ENCODE data around the gene SLC39A11. TPM values are rescaled to one million over a fixed set of nuclear protein-coding genes. Genes with fewer than 3 reads are reported as not detected.

SLC39A11 gene
- total and polyA plus RNA-seq, 4 donors: 9.3 to 49.3 (median 24.7) TPM

GRCh38 chr17:72863526-72864211, 228.8 kb downstream of the SLC39A11 start:
- no peaks in the 10 kb centered on the region for H3K27me3 ChIP-seq (ENCODE audit: control insufficient read depth in 3 of 3, insufficient read depth in 3 of 3, low read length in 2 of 3)
- no peak for DNase-seq
- TF ChIP-seq, protein P1, sequence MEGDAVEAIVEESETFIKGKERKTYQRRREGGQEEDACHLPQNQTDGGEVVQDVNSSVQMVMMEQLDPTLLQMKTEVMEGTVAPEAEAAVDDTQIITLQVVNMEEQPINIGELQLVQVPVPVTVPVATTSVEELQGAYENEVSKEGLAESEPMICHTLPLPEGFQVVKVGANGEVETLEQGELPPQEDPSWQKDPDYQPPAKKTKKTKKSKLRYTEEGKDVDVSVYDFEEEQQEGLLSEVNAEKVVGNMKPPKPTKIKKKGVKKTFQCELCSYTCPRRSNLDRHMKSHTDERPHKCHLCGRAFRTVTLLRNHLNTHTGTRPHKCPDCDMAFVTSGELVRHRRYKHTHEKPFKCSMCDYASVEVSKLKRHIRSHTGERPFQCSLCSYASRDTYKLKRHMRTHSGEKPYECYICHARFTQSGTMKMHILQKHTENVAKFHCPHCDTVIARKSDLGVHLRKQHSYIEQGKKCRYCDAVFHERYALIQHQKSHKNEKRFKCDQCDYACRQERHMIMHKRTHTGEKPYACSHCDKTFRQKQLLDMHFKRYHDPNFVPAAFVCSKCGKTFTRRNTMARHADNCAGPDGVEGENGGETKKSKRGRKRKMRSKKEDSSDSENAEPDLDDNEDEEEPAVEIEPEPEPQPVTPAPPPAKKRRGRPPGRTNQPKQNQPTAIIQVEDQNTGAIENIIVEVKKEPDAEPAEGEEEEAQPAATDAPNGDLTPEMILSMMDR (IDR thresholded peaks at IDR 0.05; ENCODE audit: control extremely low read depth, extremely low read depth): no peak
- peaks cover 0 to 3% (median 1%) of the 10 kb centered on the region in 4 donors for H3K9me3 ChIP-seq (ENCODE audit: control insufficient read depth in 4 of 4, insufficient read depth in 3 of 4, low read length in 3 of 4)
- peaks cover 0 to 2% (median 0%) of the 10 kb centered on the region in 4 donors for H3K36me3 ChIP-seq (ENCODE audit: control insufficient read depth in 4 of 4, insufficient read depth in 4 of 4, low read length in 4 of 4)
- no peak for ATAC-seq (ENCODE audit: insufficient read depth, low FRiP score)
- no peak overlapping the region for H3K9ac ChIP-seq (ENCODE audit: insufficient read depth in 1 of 2, low read length in 2 of 2)
- no peak overlapping the region for H3K27ac ChIP-seq (ENCODE audit: low read depth in 1 of 2, low read length in 1 of 2)
- WGBS, 2 donors: 90 to 92% methylated on average over 11 of the region's 11 CpGs
- no peaks in the 10 kb centered on the region for H3K4me1 ChIP-seq (ENCODE audit: control insufficient read depth in 5 of 5, insufficient read depth in 5 of 5, low read length in 5 of 5)
- H3K4me3 ChIP-seq: no peak overlapping the region

DNA sequence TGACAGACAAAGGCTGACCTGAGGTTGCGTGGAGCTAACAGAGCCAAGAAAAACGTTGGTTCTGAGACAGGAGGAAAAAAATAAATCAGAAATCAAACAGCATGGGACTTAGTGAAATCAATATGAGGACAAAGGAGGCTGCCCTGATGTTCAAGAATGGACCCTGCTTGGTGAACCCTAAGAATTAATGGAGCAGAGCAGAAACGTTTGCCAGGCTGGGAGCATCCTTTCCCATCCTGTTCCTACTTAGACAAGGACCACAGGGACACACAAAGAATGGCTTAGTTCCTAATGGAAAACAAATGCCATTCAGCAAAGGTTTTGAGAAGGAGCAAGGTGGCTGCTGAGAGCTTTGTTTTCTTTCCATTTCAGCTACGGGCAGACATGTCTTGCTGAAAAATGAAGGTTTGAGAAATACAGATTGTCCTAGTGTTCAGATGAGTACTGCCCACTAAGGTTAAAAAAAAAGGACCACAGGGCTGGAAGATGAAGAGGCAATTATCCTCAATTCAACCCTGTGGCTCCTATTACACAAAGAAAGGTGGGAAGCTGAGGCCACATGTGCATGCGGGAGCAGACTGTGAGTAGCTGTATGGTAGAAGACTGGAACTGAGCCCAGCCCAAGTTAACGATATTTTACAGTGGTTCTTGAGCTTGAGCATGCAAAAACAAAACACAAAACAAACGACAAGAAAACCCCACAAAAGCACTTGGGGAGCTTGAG, 230.1 kb downstream of the SLC39A11 start:
- WGBS, 2 donors: 77 to 82% methylated on average over 7 of the region's 7 CpGs
- TF ChIP-seq, protein P1 (IDR thresholded peaks at IDR 0.05; ENCODE audit: control extremely low read depth, extremely low read depth): no peak
- ATAC-seq (ENCODE audit: insufficient read depth, low FRiP score): no peak
- Histone ChIP-seq H3K4me3 (no peak overlapping the region), H3K36me3 (ENCODE audit: control insufficient read depth in 4 of 4, insufficient read depth in 4 of 4, low read length in 4 of 4) (peaks cover 0 to 2% (median 0%) of the 10 kb centered on the region in 4 donors), H3K4me1 (ENCODE audit: control insufficient read depth in 5 of 5, insufficient read depth in 5 of 5, low read length in 5 of 5) (no peaks in the 10 kb centered on the region), H3K9ac (ENCODE audit: insufficient read depth in 1 of 2, low read length in 2 of 2) (no peak overlapping the region), H3K27ac (ENCODE audit: low read depth in 1 of 2, low read length in 1 of 2) (no peak overlapping the region), H3K27me3 (ENCODE audit: control insufficient read depth in 3 of 3, insufficient read depth in 3 of 3, low read length in 2 of 3) (no peaks in the 10 kb centered on the region), H3K9me3 (ENCODE audit: control insufficient read depth in 4 of 4, insufficient read depth in 3 of 4, low read length in 3 of 4) (peaks cover 0 to 3% (median 1%) of the 10 kb centered on the region in 4 donors)
- DNase-seq: no peak

DNA sequence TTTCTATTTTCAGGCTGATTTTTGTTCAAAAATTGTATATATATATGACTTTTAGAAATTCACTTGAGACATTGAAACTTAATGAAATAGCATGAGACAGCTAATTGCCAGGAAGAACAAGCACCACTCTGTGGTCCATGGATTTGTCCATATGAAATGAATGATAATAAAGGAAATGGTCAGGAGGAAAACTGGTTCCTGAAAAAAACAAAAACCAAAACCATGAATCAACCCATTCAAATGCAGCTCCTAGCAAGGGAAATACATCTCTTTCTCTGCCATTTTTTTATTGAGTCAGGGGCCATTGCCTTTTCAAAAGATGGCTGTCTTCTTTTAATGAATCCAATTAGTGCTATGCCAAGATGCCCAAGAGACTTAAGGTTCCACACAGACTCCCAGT, 230.7 kb downstream of the SLC39A11 start:
- no peak for ATAC-seq (ENCODE audit: insufficient read depth, low FRiP score)
- H3K27ac ChIP-seq (ENCODE audit: low read depth in 1 of 2, low read length in 1 of 2): no peak overlapping the region
- peaks cover 0 to 3% (median 1%) of the 10 kb centered on the region in 4 donors for H3K9me3 ChIP-seq (ENCODE audit: control insufficient read depth in 4 of 4, insufficient read depth in 3 of 4, low read length in 3 of 4)
- H3K4me3 ChIP-seq: no peak overlapping the region
- H3K36me3 ChIP-seq (ENCODE audit: control insufficient read depth in 4 of 4, insufficient read depth in 4 of 4, low read length in 4 of 4): peaks cover 0 to 2% (median 0%) of the 10 kb centered on the region in 4 donors
- no peak for DNase-seq
- no peak overlapping the region for H3K9ac ChIP-seq (ENCODE audit: insufficient read depth in 1 of 2, low read length in 2 of 2)
- no peaks in the 10 kb centered on the region for H3K27me3 ChIP-seq (ENCODE audit: control insufficient read depth in 3 of 3, insufficient read depth in 3 of 3, low read length in 2 of 3)
- no peaks in the 10 kb centered on the region for H3K4me1 ChIP-seq (ENCODE audit: control insufficient read depth in 5 of 5, insufficient read depth in 5 of 5, low read length in 5 of 5)
- TF ChIP-seq, protein P1 (IDR thresholded peaks at IDR 0.05; ENCODE audit: control extremely low read depth, extremely low read depth): no peak

Data from lung (tissue), 12 donors.